ENCODE measurements around the gene VAT1L. TPM values are rescaled to one million over a fixed set of nuclear protein-coding genes. Genes with fewer than 3 reads are reported as not detected.
"Not testable (repeated sequence)": the region's sequence is repeated elsewhere in the genome, so short reads cannot be mapped to it uniquely, and the experiment has no call there.

VAT1L gene
- total RNA-seq, 2 donors from 2014 or later, result not detected

GRCh38 chr16:77928096-77928495, 139.7 kb downstream of the VAT1L start:
- no peaks in the 10 kb centered on the region for H3K9me3 ChIP-seq (ENCODE audit: control insufficient read depth, low read length, poor library complexity, severe bottlenecking)
- Mint-ChIP-seq H3K27me3 (peaks cover 48% of the 10 kb centered on the region), H3K4me3 (no peak overlapping the region), H3K36me3 (ENCODE audit: low read depth) (no peaks in the 10 kb centered on the region), H3K27ac (no peak overlapping the region), H3K4me1 (no peaks in the 10 kb centered on the region)
- ATAC-seq (no peak), DNase-seq (no peak)

DNA sequence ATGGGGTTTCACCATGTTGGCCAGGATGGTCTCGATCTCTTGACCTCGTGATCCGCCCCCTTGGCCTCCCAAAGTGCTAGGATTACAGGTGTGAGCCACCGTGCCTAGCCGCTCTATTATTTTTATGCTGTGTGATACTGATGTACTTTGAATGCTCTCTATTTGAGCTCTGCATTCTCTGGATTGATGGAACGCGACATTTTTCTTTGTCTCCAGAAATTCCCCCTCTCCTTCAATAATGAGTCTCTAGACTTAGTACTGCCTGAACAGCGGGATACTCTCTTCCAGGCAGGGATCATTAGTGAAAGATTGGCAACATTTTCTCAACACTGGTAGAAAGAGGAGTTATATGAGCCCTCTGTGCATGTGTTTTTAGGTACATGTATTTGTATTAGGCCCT, 140.6 kb downstream of the VAT1L start:
- Mint-ChIP-seq H3K27ac (no peak overlapping the region), H3K4me3 (no peak overlapping the region), H3K36me3 (ENCODE audit: low read depth) (no peaks in the 10 kb centered on the region)

DNA sequence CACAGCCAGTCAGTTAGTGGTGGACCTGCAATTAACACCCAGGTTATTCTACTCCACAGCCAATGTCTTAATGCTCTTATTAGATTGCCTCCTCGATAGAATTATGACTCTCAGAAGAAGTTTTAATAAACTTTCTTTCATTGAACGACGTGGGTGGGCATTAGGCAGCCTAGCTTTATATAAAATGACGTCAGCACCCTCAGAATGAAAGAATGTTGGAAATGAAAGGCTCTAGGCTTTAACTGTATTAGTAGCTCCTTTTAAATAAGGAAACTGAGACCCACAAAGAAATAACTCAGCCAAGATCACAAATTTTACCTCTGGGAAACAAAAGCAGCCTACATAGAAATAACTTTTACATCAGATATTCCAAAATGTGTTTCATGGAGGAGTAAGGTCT, 142.7 kb downstream of the VAT1L start:
- H3K4me1 Mint-ChIP-seq, result no peaks in the 10 kb centered on the region

More for the DNA sequence above, 140.6 kb downstream of the VAT1L start:
- peaks cover 3% of the 10 kb centered on the region for H3K9me3 ChIP-seq (ENCODE audit: control insufficient read depth, low read length, poor library complexity, severe bottlenecking)
- DNase-seq (no peak), ATAC-seq (no peak)
- H3K4me1 Mint-ChIP-seq, result no peaks in the 10 kb centered on the region
- H3K27me3 Mint-ChIP-seq, result peaks cover 47% of the 10 kb centered on the region

GRCh38 chr16:77937473-77938149, 149.2 kb downstream of the VAT1L start:
- peaks cover 3% of the 10 kb centered on the region for H3K9me3 ChIP-seq (ENCODE audit: control insufficient read depth, low read length, poor library complexity, severe bottlenecking)
- no peaks in the 10 kb centered on the region for H3K36me3 Mint-ChIP-seq (ENCODE audit: low read depth)
- H3K27ac Mint-ChIP-seq, result no peak overlapping the region
- ATAC-seq (no peak), DNase-seq (no peak)
- H3K27me3 Mint-ChIP-seq, result peaks cover 28% of the 10 kb centered on the region
- no peaks in the 10 kb centered on the region for H3K4me1 Mint-ChIP-seq
- no peak overlapping the region for H3K4me3 Mint-ChIP-seq

More for the DNA sequence above, 142.7 kb downstream of the VAT1L start:
- H3K9me3 ChIP-seq (ENCODE audit: control insufficient read depth, low read length, poor library complexity, severe bottlenecking), result peaks cover 3% of the 10 kb centered on the region
- DNase-seq, result no peak
- Mint-ChIP-seq H3K27me3 (peaks cover 40% of the 10 kb centered on the region), H3K4me3 (no peak overlapping the region), H3K36me3 (ENCODE audit: low read depth) (no peaks in the 10 kb centered on the region), H3K27ac (no peak overlapping the region)
- no peak for ATAC-seq

DNA sequence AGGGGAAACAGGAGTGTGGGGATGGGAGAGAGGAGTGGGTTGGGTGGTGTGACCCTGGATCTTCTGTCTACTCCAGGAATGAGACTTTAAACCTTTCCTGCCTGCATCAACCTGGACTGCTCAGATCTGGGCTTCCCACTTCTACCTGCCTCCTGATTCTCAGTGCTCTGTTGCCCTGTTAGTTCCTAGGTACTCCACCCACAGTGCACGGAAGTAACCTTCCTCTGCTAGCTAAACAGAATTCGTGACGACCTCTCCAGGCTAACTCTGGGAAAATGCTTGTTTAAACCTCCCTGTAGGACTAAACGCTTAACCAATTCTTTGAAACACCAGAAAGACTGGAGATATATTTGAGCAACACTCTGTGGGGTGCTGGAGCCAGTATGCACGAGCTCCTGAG, 150.5 kb downstream of the VAT1L start:
- H3K4me3 Mint-ChIP-seq, result no peak overlapping the region
- peaks cover 15% of the 10 kb centered on the region for H3K27me3 Mint-ChIP-seq
- H3K4me1 Mint-ChIP-seq, result no peaks in the 10 kb centered on the region
- DNase-seq, result no peak
- ATAC-seq, result no peak
- no peak overlapping the region for H3K27ac Mint-ChIP-seq
- H3K36me3 Mint-ChIP-seq (ENCODE audit: low read depth), result no peaks in the 10 kb centered on the region
- no peaks in the 10 kb centered on the region for H3K9me3 ChIP-seq (ENCODE audit: control insufficient read depth, low read length, poor library complexity, severe bottlenecking)

- Mint-ChIP-seq H3K36me3 (ENCODE audit: low read depth) (no peaks in the 10 kb centered on the region), H3K4me3 (no peak overlapping the region), H3K27ac (no peak overlapping the region), H3K27me3 (peaks cover 15% of the 10 kb centered on the region), H3K4me1 (no peaks in the 10 kb centered on the region)
- H3K9me3 ChIP-seq (ENCODE audit: control insufficient read depth, low read length, poor library complexity, severe bottlenecking), result no peaks in the 10 kb centered on the region
- DNase-seq (no peak), ATAC-seq (no peak)
Measured at GRCh38 chr16:77939968-77940367, 151.6 kb downstream of the VAT1L start.

GRCh38 chr16:77943801-77944200, 155.4 kb downstream of the VAT1L start:
- DNase-seq (no peak), ATAC-seq (no peak)
- Mint-ChIP-seq H3K36me3 (ENCODE audit: low read depth) (peaks cover 3% of the 10 kb centered on the region), H3K27me3 (peaks cover 20% of the 10 kb centered on the region), H3K27ac (no peak overlapping the region), H3K4me1 (no peaks in the 10 kb centered on the region), H3K4me3 (no peak overlapping the region)
- H3K9me3 ChIP-seq (ENCODE audit: control insufficient read depth, low read length, poor library complexity, severe bottlenecking), result no peaks in the 10 kb centered on the region

GRCh38 chr16:77944631-77945030, 156.3 kb downstream of the VAT1L start:
- no peak overlapping the region for H3K4me3 Mint-ChIP-seq
- H3K36me3 Mint-ChIP-seq (ENCODE audit: low read depth), result peaks cover 5% of the 10 kb centered on the region
- DNase-seq, result no peak
- no peak for ATAC-seq
- no peaks in the 10 kb centered on the region for H3K9me3 ChIP-seq (ENCODE audit: control insufficient read depth, low read length, poor library complexity, severe bottlenecking)
- H3K27me3 Mint-ChIP-seq, result peaks cover 28% of the 10 kb centered on the region
- H3K4me1 Mint-ChIP-seq, result no peaks in the 10 kb centered on the region
- no peak overlapping the region for H3K27ac Mint-ChIP-seq

- Mint-ChIP-seq H3K27me3 (peaks cover 33% of the 10 kb centered on the region), H3K4me3 (no peak overlapping the region), H3K27ac (no peak overlapping the region), H3K36me3 (ENCODE audit: low read depth) (peaks cover 5% of the 10 kb centered on the region), H3K4me1 (no peaks in the 10 kb centered on the region)
- no peak for ATAC-seq
- no peak for DNase-seq
- no peaks in the 10 kb centered on the region for H3K9me3 ChIP-seq (ENCODE audit: control insufficient read depth, low read length, poor library complexity, severe bottlenecking)
Measured at GRCh38 chr16:77945126-77945525, 156.8 kb downstream of the VAT1L start.

DNA sequence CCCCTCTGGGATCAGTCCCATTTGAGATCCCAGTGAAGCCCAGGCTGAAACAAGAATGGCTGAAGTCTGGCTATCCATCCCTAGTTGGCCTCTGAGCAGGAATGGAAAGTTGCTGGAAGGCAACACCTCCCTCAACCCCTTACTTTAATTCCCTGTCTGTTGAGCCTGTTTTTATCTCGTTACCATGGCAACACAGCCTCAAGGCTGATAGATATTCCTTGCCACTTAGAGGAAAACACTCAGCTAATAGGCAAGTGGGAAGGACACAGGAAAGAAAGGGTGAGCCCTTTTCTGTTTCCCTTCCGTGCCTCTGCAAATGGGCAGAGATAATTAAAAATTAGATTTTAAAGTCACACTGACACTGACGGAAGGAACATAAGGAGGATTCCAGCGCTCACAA, 158.5 kb downstream of the VAT1L start:
- H3K27ac Mint-ChIP-seq, result no peak overlapping the region
- DNase-seq, result no peak
- no peaks in the 10 kb centered on the region for H3K9me3 ChIP-seq (ENCODE audit: control insufficient read depth, low read length, poor library complexity, severe bottlenecking)
- no peaks in the 10 kb centered on the region for H3K4me1 Mint-ChIP-seq
- peaks cover 43% of the 10 kb centered on the region for H3K27me3 Mint-ChIP-seq
- no peak overlapping the region for H3K4me3 Mint-ChIP-seq
- H3K36me3 Mint-ChIP-seq (ENCODE audit: low read depth), result peaks cover 5% of the 10 kb centered on the region
- ATAC-seq, result no peak

DNA sequence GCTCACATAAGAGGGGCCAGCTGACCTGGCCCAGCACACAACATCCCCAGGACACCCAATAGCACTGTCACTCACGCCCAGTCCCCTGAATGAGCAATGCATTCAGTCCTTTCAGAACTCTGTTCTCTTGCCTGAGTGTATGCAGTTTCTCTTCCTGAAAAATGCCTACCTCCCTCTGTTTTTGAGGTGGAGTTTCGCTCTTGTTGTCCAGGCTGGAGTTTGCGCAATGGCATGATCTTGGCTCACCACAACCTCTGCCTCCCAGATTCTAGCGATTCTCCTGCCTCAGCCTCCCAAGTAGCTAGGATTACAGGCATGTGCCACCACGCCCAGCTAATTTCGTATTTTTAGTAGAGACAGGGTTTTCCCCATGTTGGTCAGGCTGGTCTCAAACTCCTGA, 159.2 kb downstream of the VAT1L start:
- not testable (repeated sequence) for ATAC-seq; DNase-seq; H3K9me3 ChIP-seq (ENCODE audit: control insufficient read depth, low read length, poor library complexity, severe bottlenecking); H3K4me3 Mint-ChIP-seq; H3K4me1 Mint-ChIP-seq; H3K27ac Mint-ChIP-seq; H3K36me3 Mint-ChIP-seq (ENCODE audit: low read depth)
- H3K27me3 Mint-ChIP-seq, result peaks cover 43% of the 10 kb centered on the region

- H3K4me1 Mint-ChIP-seq, result no peaks in the 10 kb centered on the region
- ATAC-seq (no peak), DNase-seq (no peak)
- H3K36me3 Mint-ChIP-seq (ENCODE audit: low read depth), result peaks cover 5% of the 10 kb centered on the region
- no peak overlapping the region for H3K4me3 Mint-ChIP-seq
- no peaks in the 10 kb centered on the region for H3K9me3 ChIP-seq (ENCODE audit: control insufficient read depth, low read length, poor library complexity, severe bottlenecking)
- no peak overlapping the region for H3K27ac Mint-ChIP-seq
- H3K27me3 Mint-ChIP-seq, result peaks cover 45% of the 10 kb centered on the region
Measured at GRCh38 chr16:77948835-77949234, 160.5 kb downstream of the VAT1L start.

DNA sequence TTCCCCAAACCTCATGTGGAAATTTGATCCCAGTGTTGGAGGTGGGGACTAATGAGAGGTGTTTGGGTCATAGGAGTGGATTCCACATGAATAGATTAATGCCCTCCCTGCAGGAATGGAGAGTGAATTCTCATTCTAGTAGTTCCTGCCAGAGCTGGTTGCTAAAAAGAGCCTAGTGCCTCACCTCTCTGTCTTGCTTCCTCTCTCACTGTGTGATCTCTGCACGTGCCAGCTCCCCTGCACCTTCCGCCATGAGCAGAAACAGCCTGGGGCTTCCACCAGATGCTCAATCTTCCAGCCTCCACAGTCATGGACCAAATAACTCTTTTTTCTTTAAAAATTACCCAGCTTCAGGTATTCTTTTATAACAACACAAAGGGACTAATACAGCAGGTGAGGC, 161.1 kb downstream of the VAT1L start:
- H3K9me3 ChIP-seq (ENCODE audit: control insufficient read depth, low read length, poor library complexity, severe bottlenecking), result no peaks in the 10 kb centered on the region
- Mint-ChIP-seq H3K36me3 (ENCODE audit: low read depth) (peaks cover 5% of the 10 kb centered on the region), H3K27ac (no peak overlapping the region), H3K4me3 (no peak overlapping the region), H3K27me3 (peaks cover 49% of the 10 kb centered on the region), H3K4me1 (no peaks in the 10 kb centered on the region)
- ATAC-seq (no peak), DNase-seq (no peak)

- no peak overlapping the region for H3K4me3 Mint-ChIP-seq
- DNase-seq, result no peak
- H3K27ac Mint-ChIP-seq, result no peak overlapping the region
- no peaks in the 10 kb centered on the region for H3K9me3 ChIP-seq (ENCODE audit: control insufficient read depth, low read length, poor library complexity, severe bottlenecking)
- peaks cover 5% of the 10 kb centered on the region for H3K36me3 Mint-ChIP-seq (ENCODE audit: low read depth)
- no peaks in the 10 kb centered on the region for H3K4me1 Mint-ChIP-seq
- peaks cover 54% of the 10 kb centered on the region for H3K27me3 Mint-ChIP-seq
- no peak for ATAC-seq
Measured at GRCh38 chr16:77951788-77952187, 163.4 kb downstream of the VAT1L start.

Data from T-helper 17 cell (primary cell).